Stimulated activated CD4-positive, alpha-beta T cell treated with anti-CD3 and anti-CD28 coated beads, Interleukin-4, amount 100 ng/mL, for 4 hours (primary cell): Measurements from ENCODE around the gene KRT71.
"Not testable (repeated sequence)": the region's sequence is repeated elsewhere in the genome, so short reads cannot be mapped to it uniquely, and the experiment has no call there.

Source experiments
- DNase-seq, 2 experiments: peaks; one replicate each; pipeline ENCODE4 v3.0.0-alpha.2; 2020

The KRT71 gene

DNA sequence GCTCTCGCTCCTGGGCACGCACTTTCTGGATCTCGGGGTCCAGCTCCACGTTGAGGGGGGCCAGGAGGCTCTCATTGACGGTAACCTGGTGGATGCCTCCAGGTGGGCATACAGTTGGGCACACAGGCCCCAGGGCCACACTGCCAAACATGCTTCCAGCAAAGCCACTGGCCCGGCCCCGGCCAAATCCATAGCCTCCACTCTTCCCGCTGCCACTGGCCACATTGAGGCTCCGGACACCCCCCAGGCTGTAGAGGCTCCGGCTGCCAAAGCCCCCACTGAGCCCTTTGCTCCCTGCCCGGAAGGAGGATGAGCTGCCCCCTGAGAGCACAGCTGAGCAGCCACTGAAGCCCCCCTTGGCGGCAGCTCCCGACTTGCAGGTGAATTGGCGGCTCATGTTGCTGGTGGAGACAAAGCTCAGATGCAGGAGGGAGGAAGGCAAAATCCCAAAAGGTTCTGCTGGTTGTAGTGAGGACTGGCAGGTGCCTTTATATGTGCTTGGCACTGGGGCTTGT lies at the start of gene KRT71:
KRT71 (minus strand) TSS at position 465 of the 515 bp plus-strand sequence; CDS start at position 397, 68 bp downstream.
- DNase-seq: no peak

- no peak for DNase-seq
Observed at GRCh38 chr12:52602552-52602951, 49.6 kb upstream of the KRT71 start.

DNA sequence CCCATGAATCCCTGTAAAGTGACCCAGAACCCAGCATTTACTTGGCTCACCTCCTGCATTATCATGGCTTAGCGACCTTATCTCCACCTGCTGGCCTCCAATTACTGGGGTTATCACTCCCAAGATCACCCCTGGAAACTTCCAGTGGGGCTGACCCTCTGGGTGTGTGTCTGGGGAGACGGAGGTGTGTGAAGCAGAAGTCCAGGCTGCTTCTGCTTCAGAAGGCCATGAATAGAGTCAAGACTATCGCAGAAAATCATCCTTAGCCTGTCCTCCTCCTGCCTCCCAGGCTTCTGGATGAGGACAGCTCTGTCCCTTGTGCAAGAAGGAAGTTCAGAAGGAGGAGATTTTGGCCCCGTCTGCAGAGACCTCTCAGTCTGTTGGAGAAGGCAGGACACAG lies 48.7 kb upstream of the KRT71 start:
- no peak for DNase-seq

DNA sequence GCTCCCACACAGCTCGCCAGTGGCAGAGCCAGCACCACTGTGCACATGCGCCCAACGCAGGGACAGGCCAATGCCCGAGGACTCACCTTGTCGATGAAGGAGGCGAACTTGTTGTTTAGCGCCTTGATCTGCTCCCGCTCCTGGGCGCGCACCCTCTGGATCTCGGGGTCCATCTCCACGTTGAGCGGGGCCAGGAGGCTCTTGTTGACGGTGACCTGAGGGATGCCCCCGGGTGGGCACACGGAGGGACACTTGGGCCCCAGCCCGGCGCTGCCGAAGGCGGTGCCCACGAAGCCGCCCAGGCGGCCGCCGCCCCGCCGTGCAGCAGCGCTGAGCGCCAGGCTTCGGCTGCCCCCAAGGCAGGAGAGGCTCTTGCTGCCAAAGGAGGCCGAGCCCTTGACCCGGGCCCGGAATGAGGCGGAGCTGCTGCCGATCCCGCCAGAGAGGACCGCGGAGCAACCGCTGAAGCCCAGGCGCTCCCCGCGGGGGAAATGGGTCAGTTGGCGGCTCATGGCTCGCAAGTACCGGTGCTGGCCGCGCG lies 48.1 kb upstream of the KRT71 start, which contains the start of gene KRT72:
KRT72 (minus strand) TSS at position 523 of the 541 bp plus-strand sequence; CDS start at position 512, 11 bp downstream.
- DNase-seq: no peak

GRCh38 chr12:52600475-52600874 lies 47.5 kb upstream of the KRT71 start:
- no peak for DNase-seq

- no peak for DNase-seq
Observed at GRCh38 chr12:52600071-52600470, 47.1 kb upstream of the KRT71 start.

DNA sequence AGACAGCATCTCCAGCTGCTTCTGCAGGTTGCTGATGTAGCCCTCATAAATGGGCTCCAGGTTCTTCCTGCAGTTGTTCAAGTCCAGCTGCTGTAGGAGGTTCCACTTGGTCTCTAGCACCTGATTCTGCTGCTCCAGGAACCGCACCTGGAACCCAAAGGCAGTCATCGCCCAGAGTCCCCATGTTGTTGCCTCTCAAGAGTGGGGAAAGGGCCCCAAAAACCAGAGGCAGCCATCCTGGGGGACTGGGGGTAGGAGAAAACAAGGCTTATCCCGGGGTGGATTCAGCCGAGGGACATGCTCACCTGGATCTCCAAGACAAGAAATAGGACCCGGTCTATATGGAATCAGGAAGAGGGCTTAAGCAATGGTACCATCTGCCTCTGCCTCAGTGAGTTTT lies 46.0 kb upstream of the KRT71 start:
- DNase-seq: no peak

DNA sequence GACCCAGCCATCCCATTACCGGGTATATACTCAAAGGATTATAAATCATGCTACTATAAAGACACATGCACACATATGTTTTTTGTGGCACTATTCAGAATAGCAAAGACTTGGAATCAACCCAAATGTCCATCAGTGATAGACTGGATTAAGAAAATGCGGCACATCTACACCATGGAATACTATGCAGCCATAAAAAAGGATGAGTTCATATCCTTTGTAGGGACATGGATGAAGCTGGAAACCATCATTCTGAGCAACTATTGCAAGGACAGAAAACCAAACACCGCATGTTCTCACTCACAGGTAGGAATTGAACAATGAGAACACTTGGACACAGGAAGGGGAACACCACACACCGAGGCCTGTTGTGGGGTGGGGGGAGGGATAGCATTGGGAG lies 41.3 kb upstream of the KRT71 start:
- not testable (repeated sequence) for DNase-seq

- DNase-seq: no peak
Observed at GRCh38 chr12:52591521-52591920, 38.6 kb upstream of the KRT71 start.

DNA sequence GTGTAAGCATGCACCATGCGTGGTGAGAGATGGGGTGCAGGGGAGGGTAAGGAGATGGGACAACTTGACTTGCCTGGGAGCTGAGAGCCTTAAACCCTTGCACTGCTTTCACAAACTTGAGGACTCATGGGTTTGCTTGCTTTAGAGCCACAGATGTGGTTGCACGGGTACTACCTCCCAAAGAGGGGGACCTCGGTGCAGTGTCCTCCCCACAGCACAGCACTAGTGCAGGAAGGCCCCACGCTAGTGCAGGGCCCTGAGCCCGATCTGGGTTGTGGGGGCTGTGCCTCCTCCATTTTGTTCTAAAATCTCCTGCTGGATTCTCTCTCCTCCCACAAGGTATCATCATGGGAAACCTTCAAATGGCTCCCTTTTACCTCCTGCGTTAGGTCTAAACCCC lies 37.1 kb upstream of the KRT71 start:
- no peak for DNase-seq

DNA sequence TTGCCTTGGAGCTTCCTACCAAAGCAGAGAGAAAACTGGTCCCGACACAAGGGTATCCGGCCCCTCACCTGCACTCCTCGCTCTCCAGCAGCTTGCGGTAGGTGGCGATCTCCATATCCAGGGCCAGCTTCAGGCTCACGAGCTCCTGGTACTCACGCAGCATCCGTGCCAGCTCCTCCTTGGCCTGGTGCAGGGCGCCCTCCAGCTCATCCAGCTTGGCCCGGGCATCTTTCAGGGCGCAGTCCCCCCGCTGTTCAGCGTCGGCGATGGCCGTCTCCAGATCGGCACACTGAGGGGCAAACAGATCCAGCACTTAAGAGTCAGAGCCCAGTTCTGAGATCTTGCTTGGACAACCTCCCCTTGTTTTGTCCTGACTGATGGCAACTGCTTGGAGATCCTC lies 34.6 kb upstream of the KRT71 start:
- no peak for DNase-seq

- peak; percentile 16 to 39 for DNase-seq
Observed at GRCh38 chr12:52585946-52586345, 33.0 kb upstream of the KRT71 start.

DNA sequence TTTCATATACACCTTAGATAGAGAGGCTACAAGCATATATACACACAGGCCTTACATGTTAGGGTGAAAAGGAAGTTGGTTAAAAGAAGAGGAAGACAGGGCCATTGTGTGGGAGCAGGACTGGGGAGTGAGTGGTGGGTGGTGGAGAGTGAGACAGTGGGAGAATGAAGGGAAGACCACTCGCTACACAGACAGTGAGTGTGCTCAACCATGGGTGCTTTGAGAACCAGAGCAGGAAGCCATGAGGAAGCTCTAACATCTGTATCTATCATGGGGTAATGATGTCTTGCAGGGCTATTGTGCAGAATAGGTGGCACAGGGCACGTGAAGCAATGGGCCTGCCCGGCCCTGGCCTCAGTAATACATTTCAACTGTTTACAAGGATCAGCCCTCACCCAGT lies 32.1 kb upstream of the KRT71 start:
- no peak for DNase-seq

- DNase-seq: no peak
Observed at GRCh38 chr12:52584156-52584682, 31.3 kb upstream of the KRT71 start.

- DNase-seq: peak; percentile 53 to 59
Observed at GRCh38 chr12:52582971-52583456, 30.1 kb upstream of the KRT71 start.

DNA sequence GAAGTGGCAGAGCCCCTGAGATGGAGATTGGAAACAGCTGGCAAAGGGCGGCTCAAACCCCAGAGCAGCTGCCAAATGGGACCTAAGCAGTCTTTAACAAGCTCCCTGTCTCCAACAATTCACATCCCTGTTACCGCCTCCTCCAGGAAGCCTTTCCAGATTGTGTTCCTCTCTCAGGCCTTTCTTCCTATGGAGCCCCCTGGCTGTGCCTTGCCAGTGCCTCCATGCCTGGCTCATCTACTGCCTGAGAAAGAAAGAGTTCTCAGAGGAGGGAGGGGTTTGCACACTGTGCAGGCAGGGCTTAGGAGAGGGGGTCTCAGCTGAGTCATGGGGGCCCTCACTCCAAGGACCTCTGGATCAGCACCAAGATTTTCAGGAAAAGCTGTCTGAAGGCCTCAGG lies 29.5 kb upstream of the KRT71 start:
- DNase-seq: no peak

DNA sequence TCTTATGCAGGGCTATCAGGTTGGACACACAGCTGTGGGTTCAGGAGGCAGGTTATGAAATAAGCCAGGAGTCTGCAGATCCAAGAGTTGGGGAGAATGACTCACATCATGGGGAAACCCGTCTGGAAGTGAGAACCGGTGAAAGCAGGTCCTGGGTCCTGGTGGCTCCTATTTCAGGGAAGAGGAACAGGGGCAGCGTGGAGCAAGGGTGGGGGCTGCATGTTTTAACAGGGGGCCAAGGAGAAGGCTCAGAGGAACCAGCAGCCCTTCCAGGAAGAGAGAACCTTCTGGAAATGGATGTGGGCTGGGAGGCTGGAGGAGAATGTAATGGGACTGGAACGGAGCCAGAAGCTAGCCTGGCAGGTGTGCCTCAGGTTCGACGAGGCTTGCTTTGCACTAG lies 28.5 kb upstream of the KRT71 start:
- no peak for DNase-seq

GRCh38 chr12:52581066-52581465 lies 28.1 kb upstream of the KRT71 start:
- DNase-seq: no peak

DNA sequence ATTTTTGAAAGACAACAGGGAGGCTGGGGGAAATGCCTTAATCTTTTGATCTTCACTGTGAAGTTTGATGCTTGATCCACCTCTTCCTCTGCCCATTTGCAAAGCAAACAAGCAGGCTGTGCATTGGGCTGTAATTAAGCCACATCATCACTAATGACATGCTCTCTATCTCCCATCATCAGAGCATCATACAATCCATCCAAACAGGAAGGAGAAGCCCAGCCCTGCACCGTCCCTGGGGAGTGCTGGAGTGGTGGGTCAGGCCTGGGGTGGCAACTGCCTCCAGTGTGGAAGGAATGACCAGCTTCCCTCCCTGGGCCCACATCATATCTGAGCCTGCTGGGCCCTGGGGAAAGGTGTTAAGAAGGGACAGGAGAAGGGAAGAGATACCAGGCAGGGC lies 27.6 kb upstream of the KRT71 start:
- DNase-seq: no peak

DNA sequence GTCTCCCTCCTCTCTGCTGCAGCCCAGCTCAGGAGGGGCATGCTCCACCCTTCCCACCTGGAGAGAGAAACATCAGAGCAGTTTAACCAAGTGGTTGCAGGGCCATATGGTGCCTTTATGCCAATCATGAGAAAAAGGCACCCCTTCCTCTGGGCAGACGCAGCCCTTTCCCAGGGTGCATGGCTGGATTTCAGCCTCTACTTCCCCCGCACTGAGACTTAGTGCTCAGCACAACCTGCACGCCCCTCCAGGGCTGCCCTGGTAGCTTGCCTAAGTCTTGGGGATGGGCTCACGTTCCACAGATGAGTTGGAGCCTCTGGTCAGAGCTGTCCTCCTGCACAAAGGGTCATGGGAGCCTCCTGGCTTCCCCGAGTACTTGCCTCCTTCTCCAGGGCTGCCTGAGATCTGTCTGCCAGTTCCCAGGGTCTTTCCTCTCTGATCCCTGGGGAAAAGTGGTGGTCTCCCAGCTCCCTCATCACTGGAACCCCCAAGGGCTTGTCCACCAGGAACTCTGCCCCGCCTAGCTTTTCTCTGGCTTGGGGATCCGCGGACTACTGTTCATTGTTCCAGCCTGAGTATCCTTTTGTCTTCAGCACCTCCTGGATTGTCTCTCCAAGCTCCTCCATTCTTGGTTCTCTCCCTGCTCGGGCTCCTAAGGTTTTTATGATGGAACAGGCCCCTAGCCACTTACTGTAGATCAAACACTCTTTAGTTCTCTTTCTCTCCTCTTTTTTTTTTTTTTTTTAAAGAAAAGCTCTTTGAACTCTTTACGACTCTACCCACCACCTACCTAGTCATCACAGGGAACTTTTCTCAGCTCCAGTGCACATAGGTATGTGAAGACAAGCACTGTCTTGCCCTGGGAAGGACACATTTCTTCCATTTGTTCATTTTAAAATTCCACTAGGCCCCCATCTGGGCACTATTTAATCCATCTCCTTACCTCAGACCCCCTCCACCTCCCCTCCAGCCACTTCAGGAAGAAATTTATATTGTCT lies 26.8 kb upstream of the KRT71 start:
- DNase-seq: no peak

DNA sequence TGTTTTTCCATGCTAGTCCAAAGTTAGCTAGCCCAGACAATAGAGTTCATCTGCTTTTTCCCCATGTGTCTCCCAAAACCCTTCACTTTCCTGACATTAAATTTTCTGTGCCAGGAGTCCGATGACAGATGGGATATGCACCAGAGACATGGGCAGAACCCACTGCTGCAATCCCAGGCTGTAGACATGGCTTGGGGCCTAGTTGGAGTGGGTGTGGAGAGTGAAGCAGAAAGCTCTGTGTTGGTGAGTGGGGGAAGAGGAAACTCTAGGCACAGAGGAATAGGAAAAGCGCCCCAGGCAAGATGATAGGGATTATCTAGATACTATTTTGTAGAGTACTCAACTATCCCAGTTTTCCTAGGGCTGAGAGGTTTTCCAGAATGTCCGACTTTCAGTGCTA lies 25.5 kb upstream of the KRT71 start:
- no peak for DNase-seq

- DNase-seq: no peak
Observed at GRCh38 chr12:52577316-52577715, 24.4 kb upstream of the KRT71 start.

DNA sequence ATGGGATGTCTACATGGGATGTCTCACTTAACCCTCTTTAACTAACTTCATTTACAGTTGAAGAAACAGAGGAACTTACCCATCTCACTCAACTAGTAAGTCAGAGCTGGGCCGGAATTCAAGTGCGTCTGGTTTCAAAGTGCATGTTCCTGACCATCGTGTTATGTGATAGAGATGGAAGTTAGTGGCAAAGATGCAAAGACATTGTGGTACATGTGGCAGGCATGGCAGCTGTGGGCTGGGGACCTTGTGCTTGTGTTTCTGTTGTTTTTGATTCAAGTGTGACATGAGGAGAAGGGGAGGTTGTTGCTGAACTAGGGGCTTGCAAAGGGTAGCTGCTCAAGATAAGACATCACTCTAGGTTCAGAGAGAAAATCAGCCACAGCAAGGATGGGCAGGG lies 23.0 kb upstream of the KRT71 start:
- DNase-seq: no peak

- DNase-seq: no peak
Observed at GRCh38 chr12:52575256-52575655, 22.3 kb upstream of the KRT71 start.
